GM19372 (cell line): Measurements from ENCODE around the gene PARP11.

Experiments used
- ATAC-seq: cut with Tn5 transposase; IDR thresholded peaks from one replicate; pipeline ENCODE4 v1.9.1; 2021; ENCODE audit warnings: mild to moderate bottlenecking, low read depth, moderate library complexity; ENCODE audit not compliant: unreplicated experiment

The PARP11 gene

GRCh38 chr12:3777206-3777809 is 95.9 kb downstream of the PARP11 start:
- no peak for ATAC-seq

- ATAC-seq, result no peak
Observed at GRCh38 chr12:3775385-3776035, 97.7 kb downstream of the PARP11 start.

- no peak for ATAC-seq
Observed at GRCh38 chr12:3772380-3772779, 100.8 kb downstream of the PARP11 start.

GRCh38 chr12:3771853-3772252 is 101.3 kb downstream of the PARP11 start:
- ATAC-seq, result no peak

- no peak for ATAC-seq
Observed at GRCh38 chr12:3770891-3771290, 102.3 kb downstream of the PARP11 start.

- ATAC-seq, result no peak
Observed at GRCh38 chr12:3768911-3769447, 104.2 kb downstream of the PARP11 start.

GRCh38 chr12:3761116-3761735 is 112.0 kb downstream of the PARP11 start:
- no peak for ATAC-seq

- no peak for ATAC-seq
Observed at GRCh38 chr12:3759878-3760277, 113.3 kb downstream of the PARP11 start.
